PC-3 (cell line): ENCODE data around the gene RP2. TPM values are rescaled to one million over a fixed set of nuclear protein-coding genes. Genes with fewer than 3 reads are reported as not detected.

Source experiments
- ATAC-seq: fragments of 200-7000 bp; cut with Tn5 transposase; 2 replicates; pipeline ENCODE4 v1.9.1; 2020; ENCODE audit warnings: mild to moderate bottlenecking, moderate library complexity
- BruUV-seq: library from RNA; stranded (reverse); fragments of 400-500 nt; replicated peaks from 2 replicates; lab custom pipeline; 2021; lab: Mats Ljungman, UMichigan
- CTCF ChIA-PET: fragments of 300-600 bp; sonication (Branson Sonifier 250); formaldehyde crosslinking; loops from one replicate; lab custom pipeline; 2022; ENCODE audit warnings: antibody characterized with exemption; lab: Charles Lee
- POLR2A ChIA-PET: fragments of 300-600 bp; sonication (Branson Sonifier 250); formaldehyde crosslinking; loops from one replicate; lab custom pipeline; 2022; ENCODE audit warnings: antibody characterized with exemption; ENCODE audit not compliant: unreplicated experiment; lab: Charles Lee
- DNase-seq: peaks from one replicate; pipeline ENCODE4 v3.0.0-alpha.2; 2015
- H2AFZ ChIP-seq: fragments of 300-600 bp; sonication (generic); 2 replicates; pipeline ENCODE4 v1.6.0; 2016; ENCODE audit warnings: antibody characterized with exemption, low read length
- H3F3A ChIP-seq: fragments of 300-600 bp; sonication (generic); one replicate; pipeline ENCODE4 v1.6.0; 2017; ENCODE audit warnings: antibody characterized with exemption, low read length, control low read depth, mild to moderate bottlenecking; ENCODE audit not compliant: unreplicated experiment
- H3K27ac ChIP-seq: fragments of 300-600 bp; sonication (generic); 2 replicates; pipeline ENCODE4 v1.5.1; 2016; ENCODE audit warnings: mild to moderate bottlenecking, low read length
- H3K27me3 ChIP-seq: fragments of 300-600 bp; sonication (generic); 2 replicates; pipeline ENCODE4 v1.6.1; 2016; ENCODE audit warnings: low read length, mixed read lengths
- H3K36me3 ChIP-seq: fragments of 300-600 bp; sonication (generic); 2 replicates; pipeline ENCODE4 v1.6.1; 2016; ENCODE audit warnings: low read depth, mixed run types, low read length, mixed read lengths
- H3K4me1 ChIP-seq: fragments of 300-600 bp; sonication (generic); 2 replicates; pipeline ENCODE4 v1.5.1; 2016; ENCODE audit warnings: low read length; ENCODE audit not compliant: insufficient read depth
- H3K4me2 ChIP-seq: fragments of 300-600 bp; sonication (generic); 2 replicates; pipeline ENCODE4 v1.6.0; 2016; ENCODE audit warnings: low read length
- H3K4me3 ChIP-seq: fragments of 300-600 bp; sonication (generic); 2 replicates; pipeline ENCODE4 v1.5.1; 2016; ENCODE audit warnings: mild to moderate bottlenecking, low read length, mixed read lengths
- H3K79me2 ChIP-seq: fragments of 300-600 bp; sonication (generic); 2 replicates; pipeline ENCODE4 v1.6.1; 2017; ENCODE audit warnings: low read length, mixed read lengths
- H3K9ac ChIP-seq: fragments of 300-600 bp; sonication (generic); 2 replicates; pipeline ENCODE4 v1.6.0; 2016; ENCODE audit warnings: mild to moderate bottlenecking, low read length
- H3K9me2 ChIP-seq: fragments of 300-600 bp; sonication (generic); replicated peaks from 2 replicates; pipeline ENCODE4 v1.6.1; 2016; ENCODE audit warnings: mixed run types, low read length, mixed read lengths
- H3K9me3 ChIP-seq: fragments of 300-600 bp; sonication (generic); 2 replicates; pipeline ENCODE4 v1.6.1; 2016; ENCODE audit warnings: low read length, mixed read lengths
- H4K20me1 ChIP-seq: fragments of 300-600 bp; sonication (generic); 2 replicates; pipeline ENCODE4 v1.6.1; 2016; ENCODE audit warnings: low read length, mixed read lengths
- EZH2 ChIP-seq: fragments of 300-600 bp; sonication (generic); IDR thresholded peaks from one replicate; pipeline ENCODE4 v1.6.1; 2017; ENCODE audit warnings: antibody characterized with exemption, mild to moderate bottlenecking, low read length; ENCODE audit not compliant: unreplicated experiment
- EZH2phosphoT487 ChIP-seq: fragments of 300-600 bp; sonication (generic); IDR thresholded peaks from 2 replicates; pipeline ENCODE4 v1.6.1; 2018; ENCODE audit warnings: mild to moderate bottlenecking, antibody characterized with exemption, low read length, borderline replicate concordance
- intact Hi-C: fragments of 100-400 bp; cut with micrococcal nuclease; formaldehyde crosslinking; loops from 2 replicates; pipeline ENCODE4 v1.9.0; 2023
- total RNA-seq: library from RNA; depleted of rRNA; stranded (reverse); fragments of >200 nt; gene quantifications from 2 replicates; pipeline ENCODE4 v1.2.3, GENCODE V29; 2014
- TF ChIP-seq, protein P1 (sequence below): fragments of 300-600 bp; sonication (generic); conservative IDR thresholded peaks from 2 replicates; pipeline ENCODE4 v1.5.1; 2017; ENCODE audit warnings: antibody characterized with exemption, low read depth, mild to moderate bottlenecking, low read length

The RP2 gene
- total RNA-seq, 1 experiment from 2014 or later, result 11.0 TPM

DNA sequence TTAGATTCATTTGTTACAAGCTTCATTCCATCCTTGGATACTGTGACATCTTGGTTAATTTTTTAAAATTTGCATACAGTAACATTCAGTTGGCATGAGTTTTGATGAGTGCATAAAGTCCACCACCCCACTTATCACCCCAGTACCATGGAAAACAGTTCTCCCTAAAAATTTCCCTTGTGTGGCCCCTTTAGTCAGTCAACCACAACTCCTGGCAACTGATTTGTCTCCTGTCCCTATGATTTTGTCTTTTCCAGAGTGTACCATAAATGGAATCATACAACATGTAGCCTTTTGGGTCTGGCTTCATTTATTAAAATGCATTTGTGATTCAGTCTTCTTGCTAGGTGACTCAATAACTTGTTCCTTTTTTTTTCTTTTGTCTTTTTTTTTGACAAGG lies 29.9 kb downstream of the RP2 start:
- POLR2A ChIA-PET, result no interaction called here
- Histone ChIP-seq H3K9ac (no peak overlapping the region), H2AFZ (no peak overlapping the region), H3K4me3 (no peak overlapping the region), H3K9me2 (no peaks in the 10 kb centered on the region), H4K20me1 (0 out of 2 replicates have a peak, but pooled peaks cover 3% of the 10 kb centered on the region), H3K4me2 (no peak overlapping the region), H3K27me3 (no peaks in the 10 kb centered on the region), H3K36me3 (no peaks in the 10 kb centered on the region; the same call in 1 of the 2 replicates), H3K4me1 (peaks cover 13% of the 10 kb centered on the region), H3K79me2 (no peaks in the 10 kb centered on the region), H3K9me3 (no peaks in the 10 kb centered on the region), H3F3A (peaks cover 7% of the 10 kb centered on the region), H3K27ac (no peak overlapping the region)
- ATAC-seq, result no peak
- intact Hi-C loops, result no loop called here
- BruUV-seq, result no TSS peak
- TF ChIP-seq EZH2phosphoT487 (no peak), EZH2 (no peak)
- TF ChIP-seq, protein P1, sequence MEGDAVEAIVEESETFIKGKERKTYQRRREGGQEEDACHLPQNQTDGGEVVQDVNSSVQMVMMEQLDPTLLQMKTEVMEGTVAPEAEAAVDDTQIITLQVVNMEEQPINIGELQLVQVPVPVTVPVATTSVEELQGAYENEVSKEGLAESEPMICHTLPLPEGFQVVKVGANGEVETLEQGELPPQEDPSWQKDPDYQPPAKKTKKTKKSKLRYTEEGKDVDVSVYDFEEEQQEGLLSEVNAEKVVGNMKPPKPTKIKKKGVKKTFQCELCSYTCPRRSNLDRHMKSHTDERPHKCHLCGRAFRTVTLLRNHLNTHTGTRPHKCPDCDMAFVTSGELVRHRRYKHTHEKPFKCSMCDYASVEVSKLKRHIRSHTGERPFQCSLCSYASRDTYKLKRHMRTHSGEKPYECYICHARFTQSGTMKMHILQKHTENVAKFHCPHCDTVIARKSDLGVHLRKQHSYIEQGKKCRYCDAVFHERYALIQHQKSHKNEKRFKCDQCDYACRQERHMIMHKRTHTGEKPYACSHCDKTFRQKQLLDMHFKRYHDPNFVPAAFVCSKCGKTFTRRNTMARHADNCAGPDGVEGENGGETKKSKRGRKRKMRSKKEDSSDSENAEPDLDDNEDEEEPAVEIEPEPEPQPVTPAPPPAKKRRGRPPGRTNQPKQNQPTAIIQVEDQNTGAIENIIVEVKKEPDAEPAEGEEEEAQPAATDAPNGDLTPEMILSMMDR, result no peak
- CTCF ChIA-PET, result no interaction called here
- no peak for DNase-seq

DNA sequence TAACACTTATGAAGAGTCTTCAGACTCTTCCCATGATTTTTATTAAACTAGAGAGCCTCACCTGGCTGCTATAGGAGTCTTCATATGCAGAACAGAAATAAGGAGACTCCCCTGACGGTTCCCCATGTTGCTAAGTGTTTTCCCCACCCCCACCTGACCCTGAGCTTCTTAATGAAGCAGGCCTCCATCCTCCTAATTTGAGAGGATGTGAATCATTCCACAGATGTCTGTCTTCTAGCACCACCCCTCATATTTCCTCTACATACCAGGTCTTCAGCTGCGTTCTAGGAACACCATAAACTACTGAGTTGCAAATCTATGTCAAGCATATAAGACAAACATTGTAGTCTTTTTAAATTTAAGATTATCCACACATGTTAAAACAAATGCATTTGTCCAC lies 36.9 kb downstream of the RP2 start:
- Histone ChIP-seq H3K4me3 (no peak overlapping the region), H3F3A (no peaks in the 10 kb centered on the region), H3K36me3 (no peaks in the 10 kb centered on the region), H3K79me2 (no peaks in the 10 kb centered on the region), H3K9ac (no peak overlapping the region), H3K27ac (no peak overlapping the region), H4K20me1 (no peaks in the 10 kb centered on the region), H3K9me3 (no peaks in the 10 kb centered on the region), H3K4me1 (peaks cover 5% of the 10 kb centered on the region), H3K27me3 (no peaks in the 10 kb centered on the region), H3K4me2 (no peak overlapping the region), H3K9me2 (no peaks in the 10 kb centered on the region), H2AFZ (no peak overlapping the region)
- no peak for DNase-seq
- no peak for ATAC-seq
- BruUV-seq, result no TSS peak
- CTCF ChIA-PET, result no interaction called here
- TF ChIP-seq EZH2 (no peak), EZH2phosphoT487 (no peak)
- TF ChIP-seq, protein P1, result no peak
- POLR2A ChIA-PET, result no interaction called here
- intact Hi-C loops, result no loop called here

DNA sequence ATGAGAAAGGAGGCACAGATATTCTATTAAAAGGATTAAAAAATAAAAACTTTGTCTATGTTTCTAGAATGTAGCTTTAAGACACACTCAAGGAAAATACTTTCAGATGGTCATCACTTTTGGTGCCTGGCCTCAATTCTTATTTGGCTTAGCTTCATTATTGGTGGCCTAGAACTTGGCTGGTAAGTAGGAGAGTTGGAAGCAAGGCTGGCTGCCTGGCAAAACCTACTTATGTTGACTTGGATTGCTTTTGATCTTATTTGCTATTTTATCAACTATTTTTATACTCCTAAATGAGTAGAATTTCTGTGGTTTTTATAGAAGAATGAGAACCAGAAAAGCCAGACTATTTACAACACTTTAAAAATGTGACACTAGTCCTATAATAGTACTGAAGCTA lies 40.1 kb downstream of the RP2 start:
- POLR2A ChIA-PET, result no interaction called here
- Histone ChIP-seq H3K36me3 (no peaks in the 10 kb centered on the region), H3K27me3 (no peaks in the 10 kb centered on the region), H3K4me3 (no peak overlapping the region), H3K4me1 (peaks cover 5% of the 10 kb centered on the region), H3K4me2 (no peak overlapping the region), H3K9me2 (no peaks in the 10 kb centered on the region), H2AFZ (no peak overlapping the region), H3K9me3 (no peaks in the 10 kb centered on the region), H3K9ac (no peak overlapping the region), H3K79me2 (no peaks in the 10 kb centered on the region), H3F3A (no peaks in the 10 kb centered on the region), H4K20me1 (no peaks in the 10 kb centered on the region), H3K27ac (no peak overlapping the region)
- CTCF ChIA-PET, result no interaction called here
- TF ChIP-seq EZH2phosphoT487 (no peak), EZH2 (no peak)
- TF ChIP-seq, protein P1, result no peak
- BruUV-seq, result no TSS peak
- intact Hi-C loops, result no loop called here
- DNase-seq (no peak), ATAC-seq (no peak)
